Naive thymus-derived CD4-positive, alpha-beta T cell (primary cell): ENCODE results near the gene WASF2. TPM values are rescaled to one million over a fixed set of nuclear protein-coding genes. Genes with fewer than 3 reads are reported as not detected.
A peak's percentile ranks its signal among the peaks of the same experiment; 100 is the strongest.

Source experiments
- ATAC-seq: fragments of 150-1000 bp; cut with Tn5 transposase; 2 replicates; pipeline ENCODE4 v1.10.0; 2021; ENCODE audit warnings: mild to moderate bottlenecking, moderate library complexity
- CTCF ChIA-PET: fragments of 350-600 bp; sonication (Branson Sonifier 250); formaldehyde crosslinking; loops from one replicate; lab custom pipeline; 2021; ENCODE audit warnings: antibody characterized with exemption; lab: Charles Lee
- POLR2A ChIA-PET: fragments of 350-600 bp; sonication (Branson Sonifier 250); formaldehyde crosslinking; loops from one replicate; lab custom pipeline; 2021; ENCODE audit warnings: antibody characterized with exemption, inconsistent platforms; lab: Charles Lee
- DNase-seq, 9 donors: peaks; one replicate each; pipeline versions ENCODE4 v3.0.0 to v3.0.0-alpha.2; 2020 to 2022; ENCODE audit warnings: mixed read lengths in 1 of 9
- H3K27ac ChIP-seq: one replicate; pipeline ENCODE4 v1.7.0; 2013; ENCODE audit warnings: mild to moderate bottlenecking, low read depth, low read length, moderate library complexity
- H3K27me3 ChIP-seq, 2 donors: one replicate each; pipeline ENCODE4 v1.7.0; 2013; ENCODE audit warnings: low read length in 2 of 2, mild to moderate bottlenecking in 2 of 2, moderate library complexity in 2 of 2; ENCODE audit not compliant: control insufficient read depth in 2 of 2, insufficient read depth in 2 of 2
- H3K36me3 ChIP-seq, 3 experiments: 1 replicate in 2 of 3; 2 replicates in 1 of 3; pipeline ENCODE4 v1.7.0; 2013; ENCODE audit warnings: low read length in 3 of 3, mild to moderate bottlenecking in 3 of 3, moderate library complexity in 1 of 3; ENCODE audit not compliant: insufficient read depth in 3 of 3, control insufficient read depth in 2 of 3
- H3K4me1 ChIP-seq, 2 donors: one replicate each; pipeline ENCODE4 v1.7.0; 2013; ENCODE audit warnings: low read length in 2 of 2, mild to moderate bottlenecking in 2 of 2, moderate library complexity in 1 of 2; ENCODE audit not compliant: control insufficient read depth in 2 of 2, insufficient read depth in 2 of 2
- H3K4me3 ChIP-seq: 2 replicates; pipeline ENCODE4 v1.7.0; 2013; ENCODE audit warnings: mild to moderate bottlenecking, low read length
- H3K9me3 ChIP-seq, 3 experiments: 1 replicate in 2 of 3; 2 replicates in 1 of 3; pipeline ENCODE4 v1.7.0; 2013; ENCODE audit warnings: low read length in 3 of 3; ENCODE audit not compliant: control insufficient read depth in 2 of 3
- H3K27ac Mint-ChIP-seq, 9 donors: one replicate each; pipeline ENCODE4 v1.8.0; 2020 to 2022; ENCODE audit warnings: mixed read lengths in 9 of 9, mild to moderate bottlenecking in 8 of 9, moderate library complexity in 5 of 9, inconsistent platforms in 2 of 9
- H3K27me3 Mint-ChIP-seq, 5 donors: one replicate each; pipeline ENCODE4 v1.8.0; 2021 to 2022; ENCODE audit warnings: mixed read lengths in 5 of 5, mild to moderate bottlenecking in 1 of 5
- H3K36me3 Mint-ChIP-seq, 5 donors: one replicate each; pipeline ENCODE4 v1.8.0; 2020 to 2022; ENCODE audit warnings: mixed read lengths in 5 of 5, mild to moderate bottlenecking in 3 of 5, inconsistent platforms in 1 of 5
- H3K4me1 Mint-ChIP-seq, 7 donors: one replicate each; pipeline ENCODE4 v1.8.0; 2020 to 2022; ENCODE audit warnings: mixed read lengths in 7 of 7, mild to moderate bottlenecking in 3 of 7, inconsistent platforms in 1 of 7
- H3K4me3 Mint-ChIP-seq, 10 donors: one replicate each; pipeline ENCODE4 v1.8.0; 2020 to 2022; ENCODE audit warnings: mild to moderate bottlenecking in 10 of 10, mixed read lengths in 10 of 10, moderate library complexity in 6 of 10, inconsistent platforms in 2 of 10
- H3K9me3 Mint-ChIP-seq, 11 donors: one replicate each; pipeline ENCODE4 v1.8.0; 2020 to 2022; ENCODE audit warnings: mixed read lengths in 11 of 11, mild to moderate bottlenecking in 4 of 11, inconsistent platforms in 1 of 11, moderate library complexity in 1 of 11
- intact Hi-C, 2 donors: fragments of 100-400 bp; cut with micrococcal nuclease; formaldehyde crosslinking; loops; one replicate each; pipeline ENCODE4 v1.15.1; 2023
- polyA plus RNA-seq, 2 donors: library from polyadenylated mRNA; unstranded; fragments of 300-500 nt; fragmentation: Illumina TruSeq; gene quantifications; one replicate each; pipeline ENCODE4 v1.2.3, GENCODE V29; 2021
- total RNA-seq, 6 experiments: library from RNA in 5 of 6; stranded (reverse) in 5 of 6; gene quantifications; 1 replicate in 5 of 6; 2 replicates in 1 of 6; pipeline ENCODE4 v1.2.3 and lab custom pipeline; 2021 to 2026

WASF2 gene
- total and polyA plus RNA-seq, 7 experiments from 2014 or later: 78.4 to 177 (median 140) TPM

GRCh38 chr1:27491748-27492700 is 2.1 kb upstream of the WASF2 start:
- ChIA-PET CTCF (interaction anchor here (1.2 kb wide), 1 partner anchor 115 kb away, joined by 3 read pairs; no protein-coding TSS in a partner anchor), POLR2A (interaction anchor here (0.6 to 3.5 kb wide), 8 partner anchors 10 to 71 kb away, joined by 3 to 29 read pairs (median 4); no protein-coding TSS in a partner anchor)
- intact Hi-C loops: loop anchor here in 1 of 2 donors (2.0 to 10.0 kb wide), 3 partner anchors 63 to 257 kb away; partner anchors contain the start of gene WDTC1
- H3K9me3 ChIP-seq: no peaks in the 10 kb centered on the region
- Mint-ChIP-seq H3K4me3 (peak overlapping the region in 7 of 10 donors; percentile 16 to 98 (median 37)), H3K36me3 (peaks cover 0 to 2% (median 0%) of the 10 kb centered on the region in 5 donors), H3K27me3 (peaks cover 0 to 4% (median 0%) of the 10 kb centered on the region in 5 donors), H3K9me3 (peaks cover 0 to 11% (median 0%) of the 10 kb centered on the region in 11 donors), H3K4me1 (peaks cover 17 to 37% (median 31%) of the 10 kb centered on the region in 7 donors), H3K27ac (peak overlapping the region in 8 of 9 donors; percentile 8 to 86 (median 58))
- H3K27me3 ChIP-seq: no peaks in the 10 kb centered on the region
- H3K4me3 ChIP-seq: no peak overlapping the region
- peaks cover 14 to 19% of the 10 kb centered on the region in 2 donors for H3K4me1 ChIP-seq
- DNase-seq (no peak), ATAC-seq (no peak)
- peak overlapping the region; percentile 10 for H3K27ac ChIP-seq
- peaks cover 0 to 9% (median 0%) of the 10 kb centered on the region in 3 experiments for H3K36me3 ChIP-seq

DNA sequence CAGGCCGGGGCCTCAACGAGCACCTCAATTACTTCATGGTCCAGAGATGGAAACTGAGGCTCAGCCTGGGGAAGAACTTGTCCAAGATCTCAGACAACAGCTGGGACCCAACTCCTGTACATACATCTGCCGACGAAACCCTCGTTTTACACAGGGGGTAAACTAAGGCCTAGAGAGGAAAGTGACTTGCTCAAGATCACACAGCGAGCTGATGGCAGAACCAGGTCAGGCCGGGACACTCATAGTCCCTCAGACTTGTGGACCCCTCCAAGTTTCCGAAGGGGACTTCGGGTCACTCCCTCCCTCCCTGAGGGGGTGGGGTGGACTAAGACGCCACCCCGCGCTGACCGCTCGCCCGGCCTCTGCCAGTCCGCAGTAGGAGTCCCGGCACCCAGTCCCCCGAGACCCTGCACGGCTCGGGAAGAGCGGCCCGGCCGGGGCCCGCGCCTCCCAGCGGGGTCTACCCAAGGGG is 430 bp downstream of the WASF2 start:
- intact Hi-C loops: loop anchor here in 1 of 2 donors (2.0 kb wide), 1 partner anchor 15 kb away; no protein-coding TSS in a partner anchor
- Mint-ChIP-seq H3K4me1 (peaks cover 23 to 50% (median 44%) of the 10 kb centered on the region in 7 donors), H3K27ac (peak overlapping the region; percentile 92 to 100 (median 97)), H3K27me3 (no peaks in the 10 kb centered on the region), H3K4me3 (peak overlapping the region; percentile 89 to 99 (median 96)), H3K9me3 (peaks cover 0 to 11% (median 0%) of the 10 kb centered on the region in 11 donors), H3K36me3 (peaks cover 0 to 2% (median 0%) of the 10 kb centered on the region in 5 donors)
- DNase-seq: peak in 7 of 9 donors; percentile 28 to 55 (median 35)
- H3K27ac ChIP-seq: peak overlapping the region; percentile 88
- peaks cover 14 to 19% of the 10 kb centered on the region in 2 donors for H3K4me1 ChIP-seq
- CTCF ChIA-PET: interaction anchor here (0.5 to 1.6 kb wide), 7 partner anchors 10 to 88 kb away, joined by 3 to 6 read pairs (median 4); no protein-coding TSS in a partner anchor
- no peaks in the 10 kb centered on the region for H3K27me3 ChIP-seq
- peaks cover 0 to 9% (median 0%) of the 10 kb centered on the region in 3 experiments for H3K36me3 ChIP-seq
- POLR2A ChIA-PET: interaction anchor here (0.7 to 3.5 kb wide), 16 partner anchors 7 to 568 kb away, joined by 3 to 42 read pairs (median 6); partner anchors contain the start of gene NUDC
- H3K9me3 ChIP-seq: no peaks in the 10 kb centered on the region
- peak; percentile 12 for ATAC-seq
- H3K4me3 ChIP-seq: peak overlapping the region; percentile 100

DNA sequence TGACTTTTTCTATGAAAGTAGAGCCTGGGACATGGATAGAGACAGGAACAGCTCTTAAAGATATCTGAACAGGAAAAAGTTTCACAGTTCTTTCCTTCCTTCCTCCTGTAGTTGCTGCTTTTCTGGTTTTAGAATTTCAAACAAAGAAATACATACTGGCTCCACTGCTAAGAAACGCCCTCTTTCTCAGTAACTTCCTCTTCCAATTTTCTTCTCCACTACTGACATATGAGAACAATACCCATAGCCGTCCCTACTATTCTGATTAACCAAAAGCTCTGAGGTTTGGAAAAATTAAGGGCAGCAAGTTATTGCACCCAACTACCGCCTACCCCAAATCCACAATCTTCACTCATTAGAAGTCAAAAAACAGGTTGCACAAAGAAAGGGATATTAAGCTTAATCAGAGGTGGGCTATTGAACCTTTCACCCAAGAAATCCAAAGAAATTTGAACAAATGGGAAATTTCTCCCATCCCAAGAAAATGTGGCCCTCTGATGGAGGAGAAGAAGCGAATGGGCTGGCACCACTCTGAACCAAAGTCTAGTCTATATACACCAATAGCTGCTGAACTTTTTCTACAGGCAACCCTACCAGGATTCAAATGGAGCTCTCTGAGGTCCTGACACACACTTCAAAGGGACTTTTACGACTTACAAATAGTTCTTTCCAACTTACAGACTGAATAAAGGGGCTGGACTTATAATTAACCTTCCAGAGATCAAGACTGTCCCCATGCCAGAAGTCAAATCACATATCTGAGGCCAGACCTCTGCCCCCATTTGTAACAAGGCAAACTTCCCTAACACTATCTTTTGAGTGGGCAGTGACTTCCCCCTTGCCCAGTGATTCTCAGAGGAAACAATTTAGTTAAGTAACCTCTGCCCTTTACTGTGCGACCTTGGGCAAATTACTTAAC is 1.7 kb downstream of the WASF2 start:
- peaks cover 0 to 14% (median 0%) of the 10 kb centered on the region in 3 experiments for H3K36me3 ChIP-seq
- ChIA-PET POLR2A (interaction anchor here (0.5 to 3.5 kb wide), 17 partner anchors 14 to 1019 kb away, joined by 3 to 42 read pairs (median 3); no protein-coding TSS in a partner anchor), CTCF (interaction anchor here (0.7 to 1.3 kb wide), 6 partner anchors 35 to 120 kb away, joined by 3 to 6 read pairs (median 4); no protein-coding TSS in a partner anchor)
- intact Hi-C loops: loop anchor here in 1 of 2 donors (1.0 to 2.0 kb wide), 2 partner anchors 13 to 72 kb away; no protein-coding TSS in a partner anchor
- H3K27me3 ChIP-seq: no peaks in the 10 kb centered on the region
- Mint-ChIP-seq H3K4me1 (peaks cover 28 to 59% (median 52%) of the 10 kb centered on the region in 7 donors), H3K4me3 (peak overlapping the region; percentile 89 to 99 (median 96)), H3K27ac (peak overlapping the region; percentile 63 to 100 (median 97)), H3K9me3 (peaks cover 0 to 11% (median 0%) of the 10 kb centered on the region in 11 donors), H3K36me3 (peaks cover 0 to 7% (median 0%) of the 10 kb centered on the region in 5 donors), H3K27me3 (no peaks in the 10 kb centered on the region)
- H3K9me3 ChIP-seq: no peaks in the 10 kb centered on the region
- H3K4me3 ChIP-seq: peak overlapping the region; percentile 100
- ATAC-seq (no peak), DNase-seq (peak in 6 of 9 donors; percentile 14 to 38 (median 22))
- peaks cover 14 to 25% of the 10 kb centered on the region in 2 donors for H3K4me1 ChIP-seq
- peak overlapping the region; percentile 88 for H3K27ac ChIP-seq

DNA sequence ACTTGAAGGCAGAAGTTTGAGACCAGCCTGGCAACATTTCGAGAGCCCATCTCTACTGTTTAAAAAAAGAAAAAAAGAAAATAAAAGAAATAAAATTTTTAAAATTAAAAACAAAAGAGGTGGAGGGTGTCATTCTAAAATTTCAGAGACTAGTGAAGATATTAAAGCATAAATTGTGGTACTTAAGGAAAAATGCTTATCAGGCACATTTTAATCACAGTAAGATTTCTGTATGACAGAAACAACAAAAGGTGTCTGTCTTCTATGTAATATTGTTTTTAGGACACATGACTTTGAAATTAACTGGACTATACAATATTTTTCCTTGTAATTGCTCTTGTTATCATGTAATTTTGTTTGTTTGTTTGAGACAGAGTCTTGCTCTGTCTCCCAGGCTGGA is 4.6 kb downstream of the WASF2 start:
- no peak for DNase-seq
- Histone ChIP-seq H3K27ac (no peak overlapping the region), H3K9me3 (no peaks in the 10 kb centered on the region), H3K4me1 (peaks cover 22 to 27% of the 10 kb centered on the region in 2 donors), H3K27me3 (no peaks in the 10 kb centered on the region), H3K36me3 (peaks cover 0 to 14% (median 0%) of the 10 kb centered on the region in 3 experiments), H3K4me3 (no peak overlapping the region)
- CTCF ChIA-PET: no interaction called here
- H3K9me3 Mint-ChIP-seq: peaks cover 0 to 9% (median 0%) of the 10 kb centered on the region in 11 donors
- H3K27ac Mint-ChIP-seq: peak overlapping the region in 2 of 9 donors; percentile 14 to 62
- POLR2A ChIA-PET: no interaction called here
- no peak for ATAC-seq
- peak overlapping the region in 2 of 10 donors; percentile 1 to 37 for H3K4me3 Mint-ChIP-seq
- intact Hi-C loops: no loop called here
- peaks cover 37 to 70% (median 59%) of the 10 kb centered on the region in 7 donors for H3K4me1 Mint-ChIP-seq
- peaks cover 0 to 7% (median 0%) of the 10 kb centered on the region in 5 donors for H3K36me3 Mint-ChIP-seq
- H3K27me3 Mint-ChIP-seq: no peaks in the 10 kb centered on the region

DNA sequence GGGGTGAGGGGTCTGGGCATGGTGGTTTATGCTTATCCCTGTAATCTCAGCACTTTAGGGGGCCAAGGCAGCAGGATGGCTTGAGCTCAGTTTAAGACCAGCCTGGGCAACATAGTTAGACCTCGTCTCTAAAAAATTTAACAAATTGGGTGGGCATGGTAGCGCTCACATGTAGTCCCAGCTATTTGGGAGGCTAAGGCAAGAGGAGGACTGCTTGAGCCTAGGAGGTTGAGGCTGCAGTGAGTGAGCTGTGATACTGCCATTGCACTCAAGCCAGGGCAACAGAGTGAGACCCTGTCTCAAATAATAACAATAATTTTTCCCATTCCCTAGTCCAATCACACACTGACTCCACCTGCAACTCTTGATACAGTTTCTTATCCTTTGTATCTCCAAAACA is 6.3 kb downstream of the WASF2 start:
- Histone ChIP-seq H3K27me3 (no peaks in the 10 kb centered on the region), H3K27ac (no peak overlapping the region), H3K4me1 (peaks cover 19 to 24% of the 10 kb centered on the region in 2 donors), H3K9me3 (no peaks in the 10 kb centered on the region), H3K4me3 (no peak overlapping the region), H3K36me3 (peaks cover 0 to 5% (median 0%) of the 10 kb centered on the region in 3 experiments)
- Mint-ChIP-seq H3K27me3 (no peaks in the 10 kb centered on the region), H3K36me3 (peaks cover 0 to 11% (median 0%) of the 10 kb centered on the region in 5 donors), H3K9me3 (no peaks in the 10 kb centered on the region), H3K4me3 (peak overlapping the region in 5 of 10 donors; percentile 6 to 45 (median 17)), H3K27ac (peak overlapping the region in 4 of 9 donors; percentile 12 to 69 (median 42)), H3K4me1 (peaks cover 41 to 76% (median 54%) of the 10 kb centered on the region in 7 donors)
- ChIA-PET CTCF (interaction anchor here (0.7 kb wide), 1 partner anchor 220 kb away, joined by 3 read pairs; no protein-coding TSS in a partner anchor), POLR2A (interaction anchor here (1.0 to 1.6 kb wide), 3 partner anchors 40 to 55 kb away, joined by 5 to 7 read pairs (median 5); no protein-coding TSS in a partner anchor)
- intact Hi-C loops: no loop called here
- DNase-seq (no peak), ATAC-seq (no peak)
